H1 (cell line): Measurements from ENCODE around the gene SLMAP. TPM values are rescaled to one million over a fixed set of nuclear protein-coding genes. Genes with fewer than 3 reads are reported as not detected.

Experiments
- CTCF ChIA-PET: fragments of 300-600 bp; sonication (Branson Sonifier 250); formaldehyde crosslinking; loops from one replicate; lab custom pipeline; 2021; ENCODE audit not compliant: partially characterized antibody; lab: Charles Lee
- POLR2A ChIA-PET: fragments of 300-600 bp; sonication (Branson Sonifier 250); formaldehyde crosslinking; loops from one replicate; lab custom pipeline; 2021; ENCODE audit warnings: inconsistent platforms; ENCODE audit not compliant: partially characterized antibody; lab: Charles Lee
- DNase-seq, 2 experiments: peaks; one replicate each; pipeline versions ENCODE4 v3.0.0 to v3.0.0-alpha.2; 2010 to 2022; ENCODE audit warnings: low spot score in 2 of 2, low read depth in 1 of 2, mixed read lengths in 1 of 2
- FAIRE-seq: peaks from 2 replicates; lab custom pipeline; 2011; peaks lifted over from hg19 to GRCh38; lab: Jason Lieb, UNC
- H2AFZ ChIP-seq: 2 replicates; pipeline ENCODE4 v1.8.1; 2012; ENCODE audit warnings: low read length, inconsistent platforms
- H2AK5ac ChIP-seq: 2 replicates; pipeline ENCODE4 v1.6.1; 2013; ENCODE audit warnings: low read depth, low read length
- H2BK120ac ChIP-seq: replicated peaks from 2 replicates; pipeline ENCODE3; 2013; ENCODE audit warnings: low read depth, low read length, inconsistent platforms
- H2BK12ac ChIP-seq: 2 replicates; pipeline ENCODE4 v1.6.1; 2013; ENCODE audit warnings: low read depth, low read length
- H2BK15ac ChIP-seq: 2 replicates; pipeline ENCODE4 v1.6.1; 2013; ENCODE audit warnings: low read length
- H2BK20ac ChIP-seq: 2 replicates; pipeline ENCODE4 v1.6.1; 2013; ENCODE audit warnings: low read length
- H2BK5ac ChIP-seq: 2 replicates; pipeline ENCODE4 v1.6.1; 2013; ENCODE audit warnings: low read depth, low read length
- H3K14ac ChIP-seq: 2 replicates; pipeline ENCODE4 v1.6.1; 2013; ENCODE audit warnings: inconsistent platforms; ENCODE audit not compliant: insufficient read length
- H3K18ac ChIP-seq: 2 replicates; pipeline ENCODE4 v1.6.1; 2013; ENCODE audit warnings: low read length; ENCODE audit errors: extremely low read depth
- H3K23ac ChIP-seq: 2 replicates; pipeline ENCODE4 v1.6.1; 2013; ENCODE audit warnings: inconsistent platforms; ENCODE audit not compliant: insufficient read length
- H3K23me2 ChIP-seq: 2 replicates; pipeline ENCODE4 v1.6.1; 2013; ENCODE audit warnings: low read depth, low read length
- H3K27ac ChIP-seq: 2 replicates; pipeline ENCODE4 v1.6.1; 2011; ENCODE audit warnings: low read depth, low read length, inconsistent platforms
- H3K27me3 ChIP-seq, 4 experiments: replicated peaks in 1 of 4; 1 replicate in 1 of 4; 2 replicates in 3 of 4; pipeline versions ENCODE4 v1.6.1 to v1.8.1; 2011 to 2013; ENCODE audit warnings: low read length in 3 of 4, mild to moderate bottlenecking in 3 of 4, inconsistent platforms in 2 of 4, mixed read lengths in 2 of 4, moderate library complexity in 1 of 4; ENCODE audit not compliant: control insufficient read depth in 3 of 4, insufficient read depth in 3 of 4; ENCODE audit errors: extremely low read depth in 1 of 4
- H3K36me3 ChIP-seq, 4 experiments: 2 replicates each; pipeline versions ENCODE4 v1.6.1 to v1.8.1; 2011 to 2013; ENCODE audit warnings: mild to moderate bottlenecking in 4 of 4, low read length in 3 of 4, moderate library complexity in 2 of 4, control low read depth in 1 of 4, inconsistent platforms in 1 of 4; ENCODE audit not compliant: insufficient read depth in 4 of 4, control insufficient read depth in 2 of 4
- H3K4ac ChIP-seq: replicated peaks from 2 replicates; pipeline ENCODE3; 2013; ENCODE audit warnings: low read length, low read depth, mixed read lengths, inconsistent platforms; ENCODE audit not compliant: insufficient read length
- H3K4me1 ChIP-seq, 4 experiments: replicated peaks in 1 of 4; 1 replicate in 1 of 4; 2 replicates in 3 of 4; pipeline versions ENCODE4 v1.6.1 to v1.8.1; 2011 to 2013; ENCODE audit warnings: low read length in 3 of 4, inconsistent platforms in 2 of 4, mixed read lengths in 1 of 4; ENCODE audit not compliant: insufficient read depth in 4 of 4, control insufficient read depth in 3 of 4
- H3K4me2 ChIP-seq, 2 experiments: 2 replicates each; pipeline versions ENCODE4 v1.6.1 to v1.8.1; 2011 to 2013; ENCODE audit warnings: low read depth in 2 of 2, low read length in 2 of 2, control low read depth in 1 of 2, inconsistent platforms in 1 of 2, mild to moderate bottlenecking in 1 of 2; ENCODE audit not compliant: insufficient read depth in 1 of 2
- H3K4me3 ChIP-seq, 4 experiments: fragments of 200-600, 300-600 bp in 1 of 4; sonication (generic), shearing (Covaris generic), sonication (Bioruptor Twin) in 1 of 4; 2 replicates each; pipeline versions ENCODE4 v1.5.1 to v1.8.1; 2011 to 2016; ENCODE audit warnings: low read length in 4 of 4, low read depth in 3 of 4, control low read depth in 2 of 4, inconsistent platforms in 2 of 4, mild to moderate bottlenecking in 2 of 4, mixed read lengths in 1 of 4, moderate library complexity in 1 of 4; ENCODE audit not compliant: insufficient read depth in 2 of 4; ENCODE audit errors: extremely low read depth in 1 of 4
- H3K56ac ChIP-seq: replicated peaks from 2 replicates; pipeline ENCODE3; 2013; ENCODE audit warnings: low read depth, mild to moderate bottlenecking, mixed read lengths, low read length, inconsistent platforms; ENCODE audit not compliant: insufficient read length
- H3K79me1 ChIP-seq: 2 replicates; pipeline ENCODE4 v1.6.1; 2013; ENCODE audit warnings: low read depth, low read length, control low read depth
- H3K79me2 ChIP-seq, 2 experiments: 2 replicates each; pipeline versions ENCODE4 v1.6.1 to v1.8.1; 2012 to 2013; ENCODE audit warnings: low read length in 2 of 2, mild to moderate bottlenecking in 2 of 2, inconsistent platforms in 1 of 2; ENCODE audit not compliant: insufficient read depth in 2 of 2, control insufficient read depth in 1 of 2
- H3K9ac ChIP-seq, 4 experiments: replicated peaks in 1 of 4; 1 replicate in 1 of 4; 2 replicates in 3 of 4; pipeline versions ENCODE4 v1.6.1 to v1.8.1; 2011 to 2013; ENCODE audit warnings: low read depth in 3 of 4, low read length in 3 of 4, control low read depth in 2 of 4, mild to moderate bottlenecking in 2 of 4, moderate library complexity in 2 of 4, inconsistent platforms in 1 of 4; ENCODE audit errors: extremely low read depth in 1 of 4
- H3K9me3 ChIP-seq, 2 experiments: 2 replicates each; pipeline versions ENCODE4 v1.6.1 to v1.8.1; 2012 to 2013; ENCODE audit warnings: mild to moderate bottlenecking in 2 of 2, moderate library complexity in 2 of 2, control low read depth in 1 of 2, inconsistent platforms in 1 of 2, low read depth in 1 of 2, low read length in 1 of 2, mixed read lengths in 1 of 2; ENCODE audit not compliant: insufficient read depth in 2 of 2
- H4K20me1 ChIP-seq, 2 experiments: replicated peaks in 1 of 2; 2 replicates each; pipeline versions ENCODE3 to v1.8.1; 2011 to 2013; ENCODE audit warnings: inconsistent platforms in 2 of 2, low read length in 2 of 2, mild to moderate bottlenecking in 1 of 2; ENCODE audit not compliant: insufficient read depth in 2 of 2, control insufficient read depth in 1 of 2
- H4K5ac ChIP-seq: 2 replicates; pipeline ENCODE4 v1.6.1; 2013; ENCODE audit warnings: low read length, low read depth, mixed read lengths, inconsistent platforms; ENCODE audit not compliant: insufficient read length
- H4K8ac ChIP-seq: 2 replicates; pipeline ENCODE4 v1.8.0; 2013; ENCODE audit warnings: mild to moderate bottlenecking, moderate library complexity, low read length, inconsistent platforms; ENCODE audit not compliant: insufficient read depth; ENCODE audit errors: extremely low read depth
- H4K91ac ChIP-seq: replicated peaks from 2 replicates; pipeline ENCODE3; 2013; ENCODE audit warnings: low read length, mixed read lengths, inconsistent platforms; ENCODE audit not compliant: insufficient read length
- CEBPB ChIP-seq: IDR thresholded peaks from 2 replicates; pipeline ENCODE4 v1.6.1; 2012; ENCODE audit warnings: low read depth, low read length
- EGR1 ChIP-seq: IDR thresholded peaks from 2 replicates; pipeline ENCODE4 v1.6.1; 2011; ENCODE audit warnings: low read depth, low read length, borderline replicate concordance
- EZH2 ChIP-seq: fragments of 200-600 bp; sonication (generic); IDR thresholded peaks from 2 replicates; pipeline ENCODE4 v1.7.1; 2012; ENCODE audit warnings: low read depth, mild to moderate bottlenecking, moderate library complexity, low read length, inconsistent platforms; ENCODE audit not compliant: severe bottlenecking
- GABPA ChIP-seq: IDR thresholded peaks from 2 replicates; pipeline ENCODE4 v1.6.1; 2011; ENCODE audit warnings: mild to moderate bottlenecking, low read length, moderate library complexity, borderline replicate concordance; ENCODE audit not compliant: insufficient read depth
- HDAC2 ChIP-seq, 2 experiments: fragments of 300-600 bp in 1 of 2; sonication (generic) in 1 of 2; IDR thresholded peaks; 2 replicates each; pipeline ENCODE4 v1.6.1; 2011 to 2012; ENCODE audit warnings: low read depth in 2 of 2, low read length in 2 of 2, mild to moderate bottlenecking in 2 of 2, moderate library complexity in 2 of 2, borderline replicate concordance in 1 of 2, inconsistent platforms in 1 of 2
- JUN ChIP-seq: IDR thresholded peaks from 2 replicates; pipeline ENCODE4 v1.6.1; 2011; ENCODE audit warnings: low read depth, mild to moderate bottlenecking, improper control_type of control experiment, low read length
- SIRT6 ChIP-seq: IDR thresholded peaks from one replicate; pipeline ENCODE4 v1.7.1; 2012; ENCODE audit warnings: low read length, inconsistent platforms
- YY1 ChIP-seq: IDR thresholded peaks from 2 replicates; pipeline ENCODE4 v1.6.1; 2011; ENCODE audit warnings: low read depth, mild to moderate bottlenecking, low read length
- WGBS, 2 experiments: shearing (Covaris generic) in 1 of 2; methylation state at CpG; one replicate each; pipeline versions ENCODE4 v1.1.6 to v1.1.7; 2013 to 2015; ENCODE audit warnings: low lambda C conversion rate in 2 of 2, mixed read lengths in 2 of 2, inconsistent platforms in 1 of 2, low coverage in 1 of 2, missing lambda C conversion rate in 1 of 2; ENCODE audit not compliant: insufficient replicate concordance in 2 of 2, insufficient coverage in 1 of 2, insufficient read length in 1 of 2; ENCODE audit errors: extremely low coverage in 1 of 2, missing lambda C conversion rate in 1 of 2; 5-methylcytosine and 5-hydroxymethylcytosine counted together
- polyA plus RNA-seq, 7 experiments: library from polyadenylated mRNA; depleted of rRNA in 3 of 7; stranded (reverse) in 5 of 7; unstranded in 2 of 7; fragments of >200 nt in 5 of 7; fragments of 200-250 nt in 2 of 7; gene quantifications; 1 replicate in 5 of 7; 2 replicates in 1 of 7; 4 replicates in 1 of 7; pipeline versions ENCODE4 v1.2.1 to v1.2.3, GENCODE V29; 2011 to 2013; ENCODE audit warnings: missing spikeins in 2 of 7, mixed read lengths in 2 of 7
- total RNA-seq: library from RNA; stranded (reverse); fragmentation: NEBNext Ultra II Directional; extraction: Animal tissue kit (Norgen Biotek cat#: 25700); gene quantifications from 2 replicates; pipeline ENCODE4 v1.2.1, GENCODE V29; 2021
- TF ChIP-seq, protein P1 (sequence below): IDR thresholded peaks from 2 replicates; pipeline ENCODE4 v1.6.1; 2011; ENCODE audit warnings: low read depth, mild to moderate bottlenecking, low read length; ENCODE audit not compliant: insufficient read depth
- TF ChIP-seq, protein P2 (sequence below), 3 experiments: IDR thresholded peaks; 1 replicate in 2 of 3; 2 replicates in 1 of 3; pipeline versions ENCODE4 v1.5.1 to v1.6.1; 2011; ENCODE audit warnings: low read length in 3 of 3, mild to moderate bottlenecking in 3 of 3, inconsistent platforms in 2 of 3, low read depth in 1 of 3, moderate library complexity in 1 of 3; ENCODE audit not compliant: insufficient read depth in 1 of 3; ENCODE audit errors: control extremely low read depth in 1 of 3

The SLMAP gene
- total and polyA plus RNA-seq, 2 of the 8 experiments (the other 6 are each of a cell fraction or from before 2014, with no cell fraction given): 13.6 to 70.4 TPM

DNA sequence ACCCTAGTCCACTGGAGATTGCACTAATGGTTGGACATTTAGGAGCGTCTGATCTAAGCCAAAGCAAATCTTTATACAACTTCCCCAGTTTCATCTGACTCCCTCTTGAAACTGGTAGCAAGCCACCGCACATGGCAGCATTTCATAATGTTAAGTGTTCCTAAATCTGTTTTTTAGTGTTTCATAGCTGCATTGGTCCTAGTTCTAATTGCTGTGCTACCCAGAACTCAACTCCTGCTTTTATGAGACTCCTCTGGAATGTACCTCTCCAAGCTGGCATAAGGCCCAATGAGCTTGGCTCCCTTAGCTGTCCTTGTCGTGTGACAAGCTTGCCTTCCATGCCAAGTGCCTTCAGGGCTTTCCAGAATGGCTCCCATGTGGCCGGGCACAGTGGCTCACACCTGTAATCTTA, 186.8 kb downstream of the SLMAP start:
- 0 out of 4 replicates have a peak, but pooled peaks cover 3% of the 10 kb centered on the region in 2 experiments for H3K9me3 ChIP-seq
- no peak overlapping the region for H4K91ac ChIP-seq
- H3K56ac ChIP-seq: no peak overlapping the region
- 78% methylated on average over 4 of the region's 4 CpGs; no CpG with 5 or more reads in 1 of the 2 experiments for WGBS, 2 experiments
- no peak overlapping the region for H2BK5ac ChIP-seq
- no peaks in the 10 kb centered on the region for H3K23me2 ChIP-seq
- no peak overlapping the region for H2BK120ac ChIP-seq
- H3K18ac ChIP-seq: no peak overlapping the region
- H2AFZ ChIP-seq: no peak overlapping the region
- ChIA-PET POLR2A (interaction anchor here (1.4 kb wide), 1 partner anchor 9 kb away, joined by 3 read pairs; no protein-coding TSS in a partner anchor), CTCF (interaction anchor here (0.7 to 1.4 kb wide), 4 partner anchors 19 to 224 kb away, joined by 3 to 4 read pairs (median 3); no protein-coding TSS in a partner anchor)
- DNase-seq: no peak
- H3K79me2 ChIP-seq: no peaks in the 10 kb centered on the region
- no peak overlapping the region for H3K27ac ChIP-seq
- no peak overlapping the region for H2BK15ac ChIP-seq
- H3K9ac ChIP-seq: no peak overlapping the region
- H4K5ac ChIP-seq: no peak overlapping the region
- no peak overlapping the region for H2AK5ac ChIP-seq
- H4K8ac ChIP-seq: no peak overlapping the region
- H2BK12ac ChIP-seq: no peak overlapping the region
- no peaks in the 10 kb centered on the region for H4K20me1 ChIP-seq
- no peak overlapping the region for H3K4ac ChIP-seq
- H2BK20ac ChIP-seq: no peak overlapping the region
- peaks cover 0 to under 1% (median 0%) of the 10 kb centered on the region in 4 experiments; a peak in 1 of 7 replicates for H3K4me1 ChIP-seq
- H3K14ac ChIP-seq: no peak overlapping the region
- no peak overlapping the region for H3K4me2 ChIP-seq
- peaks cover 0 to 2% (median 0%) of the 10 kb centered on the region in 4 experiments; a peak in 1 of 7 replicates for H3K27me3 ChIP-seq
- H3K4me3 ChIP-seq: no peak overlapping the region
- no peaks in the 10 kb centered on the region for H3K79me1 ChIP-seq
- no peak overlapping the region for H3K23ac ChIP-seq
- H3K36me3 ChIP-seq: no peaks in the 10 kb centered on the region
- no peak for FAIRE-seq
- no peak for TF ChIP-seq YY1
- TF ChIP-seq EGR1: no peak
- TF ChIP-seq JUN: no peak
- TF ChIP-seq CEBPB: no peak
- TF ChIP-seq GABPA: no peak
- TF ChIP-seq EZH2: no peak
- TF ChIP-seq, protein P1, sequence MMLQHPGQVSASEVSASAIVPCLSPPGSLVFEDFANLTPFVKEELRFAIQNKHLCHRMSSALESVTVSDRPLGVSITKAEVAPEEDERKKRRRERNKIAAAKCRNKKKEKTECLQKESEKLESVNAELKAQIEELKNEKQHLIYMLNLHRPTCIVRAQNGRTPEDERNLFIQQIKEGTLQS: no peak
- no peak for TF ChIP-seq SIRT6
- no peak for TF ChIP-seq HDAC2 (IDR thresholded peaks at IDR 0.05; ENCODE audit: borderline replicate concordance in 1 of 2, low read depth in 2 of 2, low read length in 2 of 2)
- TF ChIP-seq, protein P2, sequence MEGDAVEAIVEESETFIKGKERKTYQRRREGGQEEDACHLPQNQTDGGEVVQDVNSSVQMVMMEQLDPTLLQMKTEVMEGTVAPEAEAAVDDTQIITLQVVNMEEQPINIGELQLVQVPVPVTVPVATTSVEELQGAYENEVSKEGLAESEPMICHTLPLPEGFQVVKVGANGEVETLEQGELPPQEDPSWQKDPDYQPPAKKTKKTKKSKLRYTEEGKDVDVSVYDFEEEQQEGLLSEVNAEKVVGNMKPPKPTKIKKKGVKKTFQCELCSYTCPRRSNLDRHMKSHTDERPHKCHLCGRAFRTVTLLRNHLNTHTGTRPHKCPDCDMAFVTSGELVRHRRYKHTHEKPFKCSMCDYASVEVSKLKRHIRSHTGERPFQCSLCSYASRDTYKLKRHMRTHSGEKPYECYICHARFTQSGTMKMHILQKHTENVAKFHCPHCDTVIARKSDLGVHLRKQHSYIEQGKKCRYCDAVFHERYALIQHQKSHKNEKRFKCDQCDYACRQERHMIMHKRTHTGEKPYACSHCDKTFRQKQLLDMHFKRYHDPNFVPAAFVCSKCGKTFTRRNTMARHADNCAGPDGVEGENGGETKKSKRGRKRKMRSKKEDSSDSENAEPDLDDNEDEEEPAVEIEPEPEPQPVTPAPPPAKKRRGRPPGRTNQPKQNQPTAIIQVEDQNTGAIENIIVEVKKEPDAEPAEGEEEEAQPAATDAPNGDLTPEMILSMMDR (IDR thresholded peaks at IDR 0.05; ENCODE audit: control extremely low read depth in 1 of 3, insufficient read depth in 1 of 3, low read depth in 1 of 3, low read length in 3 of 3): no peak
